GM23338 (cell line): ENCODE measurements around the gene EXPH5.

ENCODE experiments used
- CTCF ChIP-seq, 2 experiments: fragments of 200-600 bp in 1 of 2; sonication (generic) in 1 of 2; conservative IDR thresholded peaks; 2 replicates each; pipeline versions ENCODE4 v1.5.1 to v1.6.1; 2016 to 2017; ENCODE audit warnings: antibody characterized with exemption in 2 of 2, low read depth in 2 of 2, mild to moderate bottlenecking in 2 of 2, moderate library complexity in 1 of 2
- EZH2 ChIP-seq: fragments of 200-600 bp; sonication (generic); IDR thresholded peaks from one replicate; pipeline ENCODE4 v1.8.0; 2017; ENCODE audit warnings: antibody characterized with exemption, mild to moderate bottlenecking, low read depth; ENCODE audit not compliant: unreplicated experiment
- JUNB ChIP-seq: IDR thresholded peaks from one replicate; pipeline ENCODE4 v1.6.1; 2016; ENCODE audit warnings: antibody characterized with exemption; ENCODE audit not compliant: unreplicated experiment
- POLR2AphosphoS5 ChIP-seq: IDR thresholded peaks from 2 replicates; pipeline ENCODE4 v1.6.1; 2016; ENCODE audit warnings: antibody characterized with exemption, low read depth
- REST ChIP-seq: IDR thresholded peaks from one replicate; pipeline ENCODE4 v1.6.1; 2018; ENCODE audit warnings: antibody characterized with exemption; ENCODE audit not compliant: unreplicated experiment
- ZNF331 ChIP-seq: fragments of 250-450 bp; sonication (Bioruptor Pico); IDR thresholded peaks from 2 replicates; pipeline ENCODE4 v1.5.0; 2020; ENCODE audit warnings: low read depth, mild to moderate bottlenecking, moderate library complexity

GRCh38 chr11:108498816-108499408, 94.7 kb downstream of the EXPH5 start:
- TF ChIP-seq CTCF (conservative IDR thresholded peaks at IDR 0.05; ENCODE audit: low read depth in 2 of 2) (no peak), ZNF331 (no peak), REST (no peak), JUNB (no peak), EZH2 (no peak), POLR2AphosphoS5 (no peak)
